ENCODE results near the gene TTC9C.

DNA sequence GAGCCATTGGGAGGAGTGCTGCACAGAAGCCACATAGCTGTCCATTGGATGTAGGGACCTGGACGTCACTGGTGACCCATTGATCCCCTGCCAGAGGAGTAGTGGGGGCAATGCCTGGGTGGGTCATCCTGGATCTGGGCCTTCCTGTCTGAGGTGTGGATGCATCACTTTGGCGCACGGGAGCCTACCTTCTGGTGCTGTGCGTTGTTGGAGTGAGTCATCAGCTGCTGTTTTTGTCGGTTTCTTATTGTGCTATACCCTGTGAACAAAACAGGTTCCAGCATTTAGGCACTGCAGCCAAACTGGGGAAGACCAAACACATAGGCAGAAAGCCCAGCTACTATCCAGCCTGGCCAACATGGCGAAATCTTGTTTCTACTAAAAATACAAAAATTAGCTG is 46.1 kb downstream of the TTC9C start:
- TF ChIP-seq, protein P1, sequence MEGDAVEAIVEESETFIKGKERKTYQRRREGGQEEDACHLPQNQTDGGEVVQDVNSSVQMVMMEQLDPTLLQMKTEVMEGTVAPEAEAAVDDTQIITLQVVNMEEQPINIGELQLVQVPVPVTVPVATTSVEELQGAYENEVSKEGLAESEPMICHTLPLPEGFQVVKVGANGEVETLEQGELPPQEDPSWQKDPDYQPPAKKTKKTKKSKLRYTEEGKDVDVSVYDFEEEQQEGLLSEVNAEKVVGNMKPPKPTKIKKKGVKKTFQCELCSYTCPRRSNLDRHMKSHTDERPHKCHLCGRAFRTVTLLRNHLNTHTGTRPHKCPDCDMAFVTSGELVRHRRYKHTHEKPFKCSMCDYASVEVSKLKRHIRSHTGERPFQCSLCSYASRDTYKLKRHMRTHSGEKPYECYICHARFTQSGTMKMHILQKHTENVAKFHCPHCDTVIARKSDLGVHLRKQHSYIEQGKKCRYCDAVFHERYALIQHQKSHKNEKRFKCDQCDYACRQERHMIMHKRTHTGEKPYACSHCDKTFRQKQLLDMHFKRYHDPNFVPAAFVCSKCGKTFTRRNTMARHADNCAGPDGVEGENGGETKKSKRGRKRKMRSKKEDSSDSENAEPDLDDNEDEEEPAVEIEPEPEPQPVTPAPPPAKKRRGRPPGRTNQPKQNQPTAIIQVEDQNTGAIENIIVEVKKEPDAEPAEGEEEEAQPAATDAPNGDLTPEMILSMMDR (IDR thresholded peaks at IDR 0.05) = no peak
- TF ChIP-seq ZFX (IDR thresholded peaks at IDR 0.05; ENCODE audit: borderline replicate concordance) = no peak

Data from 22Rv1 (cell line).